GM23248 (cell line): Measurements from ENCODE around the gene STAP2.

Experiments
- EZH2 ChIP-seq: fragments of 200-600 bp; sonication (generic); IDR thresholded peaks from 2 replicates; pipeline ENCODE4 v1.6.1; 2018; ENCODE audit warnings: antibody characterized with exemption, mild to moderate bottlenecking; ENCODE audit not compliant: insufficient read depth, poor library complexity, severe bottlenecking
- EZH2phosphoT487 ChIP-seq: fragments of 200-600 bp; sonication (generic); IDR thresholded peaks from 2 replicates; pipeline ENCODE4 v1.6.1; 2018; ENCODE audit warnings: antibody characterized with exemption, moderate library complexity, mild to moderate bottlenecking, low read depth; ENCODE audit not compliant: insufficient read depth

DNA sequence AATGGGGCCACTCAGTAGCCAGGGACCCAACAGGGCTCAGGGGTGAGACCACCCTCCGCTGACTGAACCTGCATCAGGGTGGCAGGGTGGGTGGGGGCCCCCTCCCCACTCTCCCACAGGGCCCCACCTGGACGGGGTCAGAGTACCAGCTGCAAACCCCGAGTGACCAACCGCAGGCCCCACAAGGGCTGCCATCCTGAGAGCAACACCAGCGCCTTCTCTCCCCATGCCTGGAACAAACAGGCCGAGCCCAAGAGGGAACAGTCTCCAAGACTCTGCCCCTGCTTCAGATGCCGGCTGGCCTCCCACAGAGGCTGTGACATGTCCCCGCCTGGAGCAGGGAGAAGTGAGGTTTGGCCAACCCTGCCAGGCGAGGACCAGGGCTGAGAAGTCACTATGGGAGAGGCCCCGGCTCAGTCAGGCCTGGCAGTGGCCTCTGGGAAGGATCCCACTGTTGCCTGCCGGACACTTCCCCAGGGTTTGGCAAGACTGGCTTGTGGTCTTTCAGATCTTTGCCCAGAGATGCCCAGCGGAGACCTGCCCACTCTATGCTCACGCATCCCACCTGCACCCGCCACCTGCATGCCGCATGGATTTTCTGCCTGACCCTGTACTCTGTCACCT is 31.9 kb upstream of the STAP2 start:
- TF ChIP-seq EZH2 (no peak), EZH2phosphoT487 (no peak)
